IMR-90 (cell line): ENCODE results near the gene TEK.

ENCODE experiments used
- CHD1 ChIP-seq: IDR thresholded peaks from 2 replicates; pipeline ENCODE4 v1.6.1; 2012; ENCODE audit warnings: low read depth, low read length, improper control_type of control experiment
- FOS ChIP-seq: fragments of 150-350 bp; IDR thresholded peaks from 2 replicates; pipeline ENCODE4 v1.6.1; 2016; ENCODE audit warnings: low read depth, low read length
- MAFK ChIP-seq: IDR thresholded peaks from 2 replicates; pipeline ENCODE4 v1.6.1; 2012; ENCODE audit warnings: low read depth, low read length, improper control_type of control experiment
- MAZ ChIP-seq: IDR thresholded peaks from 2 replicates; pipeline ENCODE4 v1.6.1; 2012; ENCODE audit warnings: low read depth, mild to moderate bottlenecking, low read length, improper control_type of control experiment, moderate library complexity, borderline replicate concordance
- NFE2L2 ChIP-seq: fragments of 150-350 bp; IDR thresholded peaks from 2 replicates; pipeline ENCODE4 v1.6.1; 2016; ENCODE audit warnings: low read depth, mild to moderate bottlenecking, low read length
- POLR2A ChIP-seq: IDR thresholded peaks from 2 replicates; pipeline ENCODE4 v1.6.1; 2012; ENCODE audit warnings: mild to moderate bottlenecking, low read depth, low read length
- RAD21 ChIP-seq: IDR thresholded peaks from 2 replicates; pipeline ENCODE4 v1.6.1; 2012; ENCODE audit warnings: low read length, improper control_type of control experiment
- SMC3 ChIP-seq: fragments of 150-350 bp; IDR thresholded peaks from 2 replicates; pipeline ENCODE4 v1.6.1; 2016; ENCODE audit warnings: low read depth, mild to moderate bottlenecking, antibody characterized with exemption, low read length, moderate library complexity
- TF ChIP-seq, protein P1 (sequence below): conservative IDR thresholded peaks from 2 replicates; pipeline ENCODE4 v1.5.1; 2012; ENCODE audit warnings: mild to moderate bottlenecking, low read depth, low read length, improper control_type of control experiment
- TF ChIP-seq, protein P2 (sequence below): fragments of 150-350 bp; IDR thresholded peaks from 2 replicates; pipeline ENCODE4 v1.6.1; 2017; ENCODE audit warnings: mild to moderate bottlenecking, antibody characterized with exemption, low read length, low read depth

DNA sequence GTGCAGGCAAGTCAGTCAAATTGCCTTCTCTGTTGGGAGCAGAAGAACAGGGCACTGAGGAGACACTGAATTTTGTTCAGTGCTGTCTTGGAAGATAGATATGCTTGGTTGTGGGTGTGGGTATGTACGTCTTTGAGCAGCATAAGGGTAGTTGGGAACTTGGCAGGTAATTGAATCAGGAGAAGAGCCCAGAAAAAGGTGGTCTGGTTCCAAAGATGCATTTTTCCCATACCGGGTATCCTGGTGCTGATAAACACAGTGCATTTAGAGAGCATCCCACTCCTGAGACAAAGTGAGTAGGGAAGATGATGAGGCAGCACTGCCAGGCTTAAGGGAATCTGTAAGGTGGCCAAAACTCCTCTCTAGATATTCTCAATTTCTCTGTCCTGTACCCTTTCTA is 40.6 kb downstream of the TEK start:
- TF ChIP-seq POLR2A (no peak), SMC3 (no peak), MAFK (no peak), RAD21 (no peak), FOS (no peak), NFE2L2 (no peak), MAZ (no peak), CHD1 (no peak)
- TF ChIP-seq, protein P1, sequence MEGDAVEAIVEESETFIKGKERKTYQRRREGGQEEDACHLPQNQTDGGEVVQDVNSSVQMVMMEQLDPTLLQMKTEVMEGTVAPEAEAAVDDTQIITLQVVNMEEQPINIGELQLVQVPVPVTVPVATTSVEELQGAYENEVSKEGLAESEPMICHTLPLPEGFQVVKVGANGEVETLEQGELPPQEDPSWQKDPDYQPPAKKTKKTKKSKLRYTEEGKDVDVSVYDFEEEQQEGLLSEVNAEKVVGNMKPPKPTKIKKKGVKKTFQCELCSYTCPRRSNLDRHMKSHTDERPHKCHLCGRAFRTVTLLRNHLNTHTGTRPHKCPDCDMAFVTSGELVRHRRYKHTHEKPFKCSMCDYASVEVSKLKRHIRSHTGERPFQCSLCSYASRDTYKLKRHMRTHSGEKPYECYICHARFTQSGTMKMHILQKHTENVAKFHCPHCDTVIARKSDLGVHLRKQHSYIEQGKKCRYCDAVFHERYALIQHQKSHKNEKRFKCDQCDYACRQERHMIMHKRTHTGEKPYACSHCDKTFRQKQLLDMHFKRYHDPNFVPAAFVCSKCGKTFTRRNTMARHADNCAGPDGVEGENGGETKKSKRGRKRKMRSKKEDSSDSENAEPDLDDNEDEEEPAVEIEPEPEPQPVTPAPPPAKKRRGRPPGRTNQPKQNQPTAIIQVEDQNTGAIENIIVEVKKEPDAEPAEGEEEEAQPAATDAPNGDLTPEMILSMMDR, result no peak
- TF ChIP-seq, protein P2, sequence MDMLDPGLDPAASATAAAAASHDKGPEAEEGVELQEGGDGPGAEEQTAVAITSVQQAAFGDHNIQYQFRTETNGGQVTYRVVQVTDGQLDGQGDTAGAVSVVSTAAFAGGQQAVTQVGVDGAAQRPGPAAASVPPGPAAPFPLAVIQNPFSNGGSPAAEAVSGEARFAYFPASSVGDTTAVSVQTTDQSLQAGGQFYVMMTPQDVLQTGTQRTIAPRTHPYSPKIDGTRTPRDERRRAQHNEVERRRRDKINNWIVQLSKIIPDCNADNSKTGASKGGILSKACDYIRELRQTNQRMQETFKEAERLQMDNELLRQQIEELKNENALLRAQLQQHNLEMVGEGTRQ, result no peak
